Measurements from ENCODE around the gene KIF6.

DNA sequence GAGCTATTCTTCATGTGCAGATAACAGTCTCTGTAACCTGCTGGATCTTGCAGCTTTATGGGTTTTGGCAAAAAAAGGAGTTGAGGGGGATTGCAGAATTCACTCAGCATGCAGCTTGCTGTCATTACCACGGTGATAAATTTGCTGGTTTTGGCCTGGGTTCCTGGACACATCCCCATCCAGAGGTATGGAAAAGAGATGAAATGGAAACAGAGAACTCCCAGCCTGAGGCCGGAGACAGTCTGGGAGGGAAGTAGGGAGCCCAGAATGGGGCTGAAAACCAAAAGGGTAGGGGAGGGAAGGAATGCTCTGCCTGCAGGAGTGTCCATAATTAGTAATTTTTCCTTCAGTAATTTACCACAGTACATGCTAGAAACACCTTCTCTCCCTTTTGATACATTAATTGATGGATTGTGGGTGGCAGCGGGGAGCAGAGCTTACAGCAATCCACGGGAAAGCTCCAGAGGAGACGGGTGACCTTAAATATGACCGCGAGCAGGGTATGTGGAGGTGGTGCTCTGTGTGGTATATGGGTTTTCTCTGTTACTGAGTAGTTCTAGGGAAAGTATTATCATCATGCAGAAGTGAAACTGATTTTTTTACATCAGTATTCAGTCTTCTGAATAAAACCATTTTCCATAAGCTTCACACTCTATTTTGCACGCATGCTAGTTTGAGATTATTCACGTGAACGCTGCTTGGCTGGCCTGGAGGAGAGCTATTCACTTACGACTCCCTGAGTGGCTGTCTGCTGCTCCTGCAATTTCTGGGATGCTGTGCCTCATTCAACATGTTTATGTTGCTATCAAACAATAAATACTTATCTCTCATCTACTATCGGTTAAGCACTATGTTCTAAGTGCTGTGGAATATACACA, 336.4 kb downstream of the KIF6 start:
- TF ChIP-seq, protein P1, sequence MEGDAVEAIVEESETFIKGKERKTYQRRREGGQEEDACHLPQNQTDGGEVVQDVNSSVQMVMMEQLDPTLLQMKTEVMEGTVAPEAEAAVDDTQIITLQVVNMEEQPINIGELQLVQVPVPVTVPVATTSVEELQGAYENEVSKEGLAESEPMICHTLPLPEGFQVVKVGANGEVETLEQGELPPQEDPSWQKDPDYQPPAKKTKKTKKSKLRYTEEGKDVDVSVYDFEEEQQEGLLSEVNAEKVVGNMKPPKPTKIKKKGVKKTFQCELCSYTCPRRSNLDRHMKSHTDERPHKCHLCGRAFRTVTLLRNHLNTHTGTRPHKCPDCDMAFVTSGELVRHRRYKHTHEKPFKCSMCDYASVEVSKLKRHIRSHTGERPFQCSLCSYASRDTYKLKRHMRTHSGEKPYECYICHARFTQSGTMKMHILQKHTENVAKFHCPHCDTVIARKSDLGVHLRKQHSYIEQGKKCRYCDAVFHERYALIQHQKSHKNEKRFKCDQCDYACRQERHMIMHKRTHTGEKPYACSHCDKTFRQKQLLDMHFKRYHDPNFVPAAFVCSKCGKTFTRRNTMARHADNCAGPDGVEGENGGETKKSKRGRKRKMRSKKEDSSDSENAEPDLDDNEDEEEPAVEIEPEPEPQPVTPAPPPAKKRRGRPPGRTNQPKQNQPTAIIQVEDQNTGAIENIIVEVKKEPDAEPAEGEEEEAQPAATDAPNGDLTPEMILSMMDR (IDR thresholded peaks at IDR 0.05) = no peak
- no peak for TF ChIP-seq POLR2A (IDR thresholded peaks at IDR 0.05)
